ENCODE results near the gene PLXDC1.
"Not testable (repeated sequence)": the region's sequence is repeated elsewhere in the genome, so short reads cannot be mapped to it uniquely, and the experiment has no call there.

PLXDC1 gene

GRCh38 chr17:39131616-39132015 lies 19.8 kb downstream of the PLXDC1 start:
- DNase-seq (ENCODE audit: extremely low spot score), result no peak
- TF ChIP-seq CTCF (IDR thresholded peaks at IDR 0.05; ENCODE audit: control extremely low read depth, extremely low read depth, low read depth, missing control alignments), result no peak
- POLR2A ChIA-PET, result no interaction called here
- CTCF ChIA-PET, result interaction anchor here (1.0 kb wide), 1 partner anchor 17 kb away, joined by 3 read pairs; no protein-coding TSS in a partner anchor

- no peak for TF ChIP-seq CTCF (IDR thresholded peaks at IDR 0.05; ENCODE audit: control extremely low read depth, extremely low read depth, low read depth, missing control alignments)
- ChIA-PET POLR2A (no interaction called here), CTCF (interaction anchor here (0.7 kb wide), 1 partner anchor 115 kb away, joined by 3 read pairs; no protein-coding TSS in a partner anchor)
- DNase-seq (ENCODE audit: extremely low spot score), result no peak
Observed at GRCh38 chr17:39130205-39130604, 21.2 kb downstream of the PLXDC1 start.

GRCh38 chr17:39129544-39129943 lies 21.9 kb downstream of the PLXDC1 start:
- CTCF ChIA-PET; POLR2A ChIA-PET; DNase-seq (ENCODE audit: extremely low spot score): not testable (repeated sequence)

DNA sequence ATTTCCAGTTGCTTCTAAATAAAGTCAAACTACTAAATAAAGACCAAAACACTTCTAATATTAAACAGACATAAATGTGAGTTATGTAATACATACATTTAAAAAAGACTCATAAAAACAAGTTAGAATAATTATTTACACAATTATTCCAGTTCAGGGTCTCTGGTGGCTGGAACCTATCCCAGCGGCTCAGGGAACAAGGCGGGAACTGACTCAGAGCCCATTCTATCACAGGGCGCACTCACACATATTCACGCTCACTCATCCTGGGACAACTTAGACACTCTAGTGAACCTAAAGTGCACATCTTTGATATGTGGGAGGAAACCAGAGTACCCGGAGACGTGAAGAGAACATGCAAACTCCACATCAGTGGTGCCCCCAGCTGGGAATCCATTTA lies 25.0 kb downstream of the PLXDC1 start:
- ChIA-PET CTCF (no interaction called here), POLR2A (no interaction called here)
- no peak for TF ChIP-seq CTCF (IDR thresholded peaks at IDR 0.05; ENCODE audit: control extremely low read depth, extremely low read depth, low read depth, missing control alignments)
- no peak for DNase-seq (ENCODE audit: extremely low spot score)

GRCh38 chr17:39125143-39125875 lies 26.1 kb downstream of the PLXDC1 start:
- ChIA-PET CTCF (no interaction called here), POLR2A (no interaction called here)
- TF ChIP-seq CTCF (IDR thresholded peaks at IDR 0.05; ENCODE audit: control extremely low read depth, extremely low read depth, low read depth, missing control alignments), result no peak
- DNase-seq (ENCODE audit: extremely low spot score), result no peak

DNA sequence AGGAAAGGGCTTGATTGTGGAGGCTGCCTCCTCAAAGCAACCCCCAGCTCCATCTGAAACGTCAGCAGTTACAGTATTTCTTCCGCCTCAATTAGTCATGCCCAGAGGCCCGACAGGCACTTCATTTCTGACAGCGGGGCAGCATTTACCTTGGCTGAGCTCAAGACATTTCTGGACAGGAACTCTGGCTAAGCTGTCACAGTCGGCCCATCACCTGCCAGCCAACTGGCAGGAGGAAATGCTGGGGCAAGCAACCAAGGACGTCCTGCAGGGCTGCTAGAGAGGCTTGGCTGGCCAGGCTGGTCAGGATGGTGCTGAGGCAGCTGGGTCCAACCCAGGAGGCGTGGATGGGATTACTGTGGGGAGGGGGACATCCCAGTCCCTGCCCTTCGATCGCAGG lies 27.8 kb downstream of the PLXDC1 start:
- CTCF ChIA-PET, result interaction anchor here (0.9 to 1.5 kb wide), 5 partner anchors 9 to 141 kb away, joined by 3 to 5 read pairs (median 3); no protein-coding TSS in a partner anchor
- DNase-seq (ENCODE audit: extremely low spot score), result no peak
- no peak for TF ChIP-seq CTCF (IDR thresholded peaks at IDR 0.05; ENCODE audit: control extremely low read depth, extremely low read depth, low read depth, missing control alignments)
- POLR2A ChIA-PET, result no interaction called here

- TF ChIP-seq CTCF (IDR thresholded peaks at IDR 0.05; ENCODE audit: control extremely low read depth, extremely low read depth, low read depth, missing control alignments), result no peak
- no peak for DNase-seq (ENCODE audit: extremely low spot score)
Observed at GRCh38 chr17:39122991-39123390, 28.4 kb downstream of the PLXDC1 start.

DNA sequence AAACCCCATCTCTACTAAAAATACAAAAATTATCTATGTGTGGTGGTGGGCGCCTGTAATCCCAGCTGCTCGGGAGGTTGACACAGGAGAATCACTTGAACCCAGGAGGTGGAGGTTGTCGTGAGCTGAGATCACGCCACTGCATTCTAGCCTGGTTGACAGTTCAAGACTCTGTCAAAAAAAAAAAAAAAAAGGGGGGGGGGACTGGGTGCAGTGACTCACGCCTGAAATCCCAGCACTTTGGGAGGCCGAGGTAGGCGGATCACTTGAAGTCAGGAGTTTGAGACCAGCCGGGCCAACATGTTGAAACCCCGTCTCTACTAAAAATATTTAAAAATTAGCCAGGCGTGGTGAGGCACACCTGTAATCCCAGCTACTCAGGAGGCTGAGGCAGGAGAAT lies 29.5 kb downstream of the PLXDC1 start:
- DNase-seq (ENCODE audit: extremely low spot score); POLR2A ChIA-PET: not testable (repeated sequence)
- CTCF ChIA-PET, result interaction anchor here (2.5 kb wide), 1 partner anchor 32 kb away, joined by 6 read pairs; no protein-coding TSS in a partner anchor

More at GRCh38 chr17:39122991-39123390, 28.4 kb downstream of the PLXDC1 start:
- POLR2A ChIA-PET, result no interaction called here
- CTCF ChIA-PET, result interaction anchor here (0.9 to 2.5 kb wide), 6 partner anchors 10 to 140 kb away, joined by 3 to 6 read pairs (median 3); no protein-coding TSS in a partner anchor

Measured in GM10248 (cell line).